Testis (tissue), 3 donors: ENCODE results near the gene SYCP2. TPM values are rescaled to one million over a fixed set of nuclear protein-coding genes. Genes with fewer than 3 reads are reported as not detected.

Source experiments
- DNase-seq: peaks from one replicate; pipeline ENCODE4 v3.0.0-alpha.2; 2019
- H3K27ac ChIP-seq, 2 donors: fragments of 200-600 bp; sonication (generic); one replicate each; pipeline ENCODE4 v1.5.1; 2019
- H3K27me3 ChIP-seq: fragments of 200-600 bp; sonication (generic); one replicate; pipeline ENCODE4 v1.5.1; 2019
- H3K36me3 ChIP-seq: fragments of 200-600 bp; sonication (generic); one replicate; pipeline ENCODE4 v1.5.1; 2017; ENCODE audit warnings: low read depth; ENCODE audit errors: missing control alignments
- H3K4me1 ChIP-seq: fragments of 200-600 bp; sonication (generic); one replicate; pipeline ENCODE4 v1.5.1; 2019
- H3K4me3 ChIP-seq, 2 donors: fragments of 200-600 bp; sonication (generic); one replicate each; pipeline ENCODE4 v1.5.1; 2017 to 2019
- H3K9me3 ChIP-seq: fragments of 200-600 bp; sonication (generic); one replicate; pipeline ENCODE4 v1.5.1; 2017
- CTCF ChIP-seq, 3 experiments: fragments of 450-650 bp in 2 of 3; fragments of 200-600 bp in 1 of 3; sonication (generic) in 1 of 3; IDR thresholded peaks; one replicate each; pipeline ENCODE4 v1.5.1; 2016 to 2019; ENCODE audit warnings: antibody characterized with exemption in 3 of 3, mild to moderate bottlenecking in 2 of 3, moderate library complexity in 1 of 3
- POLR2A ChIP-seq: fragments of 450-650 bp; IDR thresholded peaks from one replicate; pipeline ENCODE4 v1.6.1; 2017; ENCODE audit warnings: antibody characterized with exemption, mild to moderate bottlenecking, moderate library complexity
- WGBS, 2 donors: methylation state at CpG; one replicate each; pipeline ENCODE4 v1.1.5; 2018; 5-methylcytosine and 5-hydroxymethylcytosine counted together
- intact Hi-C: fragments of 100-400 bp; cut with DNase I; formaldehyde crosslinking; loops from one replicate; pipeline ENCODE4 v1.15.1; 2023; ENCODE audit warnings: low total_unique reads
- polyA plus RNA-seq: library from polyadenylated mRNA; stranded (reverse); fragments of 350-450 nt; fragmentation: Illumina TruSeq; extraction: RNeasy Lipid Tissue Mini Kit (QIAGEN cat#74804); gene quantifications from one replicate; pipeline ENCODE4 v1.2.3, GENCODE V29; 2014; ENCODE audit warnings: low read depth, low replicate concordance; ENCODE audit not compliant: insufficient read depth
- small RNA-seq, 2 donors: library from RNA; depleted of rRNA; stranded (forward); fragments of <200 nt; gene quantifications; one replicate each; pipeline ENCODE3, GENCODE V24; 2016
- total RNA-seq, 2 donors: library from RNA; depleted of rRNA; stranded (reverse); fragments of >200 nt; gene quantifications; one replicate each; pipeline ENCODE4 v1.2.3, GENCODE V29; 2016

Gene SYCP2
- total and polyA plus RNA-seq, 3 donors from 2014 or later = 18.8 to 55.8 (median 23.8) TPM

- 50 to 51% methylated on average over 8 of the region's 8 CpGs for WGBS, 2 donors
- DNase-seq = peak; percentile 2
- no peaks in the 10 kb centered on the region for H3K9me3 ChIP-seq
- no peaks in the 10 kb centered on the region for H3K36me3 ChIP-seq
- intact Hi-C loops = no loop called here
- H3K4me1 ChIP-seq = no peaks in the 10 kb centered on the region
- no peaks in the 10 kb centered on the region for H3K27me3 ChIP-seq
- TF ChIP-seq CTCF (IDR thresholded peaks at IDR 0.05) (no peak), POLR2A (no peak)
- no peak overlapping the region for H3K27ac ChIP-seq
- no peak overlapping the region for H3K4me3 ChIP-seq
Measured at GRCh38 chr20:59814840-59815340, 118.5 kb downstream of the SYCP2 start.

- TF ChIP-seq POLR2A (no peak), CTCF (IDR thresholded peaks at IDR 0.05) (no peak)
- intact Hi-C loops = no loop called here
- H3K9me3 ChIP-seq = no peaks in the 10 kb centered on the region
- H3K27ac ChIP-seq = no peak overlapping the region
- no peak overlapping the region for H3K4me3 ChIP-seq
- DNase-seq = peak; percentile 18
- no peaks in the 10 kb centered on the region for H3K4me1 ChIP-seq
- WGBS, 2 donors = 68 to 72% methylated on average over 21 of the region's 21 CpGs
- H3K36me3 ChIP-seq = no peaks in the 10 kb centered on the region
- H3K27me3 ChIP-seq = no peaks in the 10 kb centered on the region
Measured at GRCh38 chr20:59813948-59814839, 119.2 kb downstream of the SYCP2 start.

Small RNA genes within 50 kb of the gene (small RNA-seq; reads per million reads assigned to genes)
- 0 reads per million in 2 donors for gene RNU7-141P

Other genes starting within 250 kb of the SYCP2 start
- 1 to 10 TPM; 8.2 to 9.4 TPM for gene PPP1R3D, start 6.7 kb upstream of the SYCP2 start, total RNA-seq
- 4.7 TPM for gene PPP1R3D, start 6.7 kb upstream of the SYCP2 start, polyA plus RNA-seq
- gene FAM217B, start 6.8 kb upstream of the SYCP2 start, total RNA-seq = 10 to 100 TPM; 11.6 to 22.3 TPM
- 18.6 TPM for gene FAM217B, start 6.8 kb upstream of the SYCP2 start, polyA plus RNA-seq
- gene CDH26, start 24.8 kb upstream of the SYCP2 start, total RNA-seq = 1 to 10 TPM; 1.7 to 3.5 TPM
- gene CDH26, start 24.8 kb upstream of the SYCP2 start, polyA plus RNA-seq = 2.0 TPM